Right ventricle myocardium inferior (tissue), 1 donor: Measurements from ENCODE around the gene MED14. TPM values are rescaled to one million over a fixed set of nuclear protein-coding genes. Genes with fewer than 3 reads are reported as not detected.

ENCODE experiments used
- ATAC-seq: fragments of 200-7000 bp; cut with Tn5 transposase; one replicate; pipeline ENCODE4 v1.9.1; 2020; ENCODE audit warnings: mild to moderate bottlenecking, moderate library complexity
- DNase-seq: peaks from one replicate; pipeline ENCODE4 v3.0.0; 2021; ENCODE audit errors: missing footprints
- intact Hi-C: fragments of 100-400 bp; cut with DNase I; formaldehyde crosslinking; loops from one replicate; pipeline ENCODE4 v1.11.0; 2022
- total RNA-seq: library from RNA; stranded (reverse); fragmentation: NEBNext Ultra II Directional; extraction: Animal tissue kit (Norgen Biotek cat#: 25700); gene quantifications from one replicate; pipeline ENCODE4 v1.2.1, GENCODE V29; 2021
- donor health status: DM: no; HTN: yes; CAD: no; lungs with severe emphysema.

MED14 gene
- total RNA-seq, 1 donor from 2014 or later, result 26.3 TPM

- intact Hi-C loops, result no loop called here
- DNase-seq, result no peak
- ATAC-seq, result no peak
These were observed 103.1 kb downstream of the MED14 start for GRCh38 chrX:40632199-40632598.

- ATAC-seq, result no peak
- no peak for DNase-seq
- intact Hi-C loops, result no loop called here
These were observed 106.8 kb downstream of the MED14 start for GRCh38 chrX:40628506-40628905.

GRCh38 chrX:40625294-40625693 lies 110.0 kb downstream of the MED14 start:
- intact Hi-C loops, result no loop called here
- DNase-seq (no peak), ATAC-seq (no peak)

GRCh38 chrX:40623665-40624064 lies 111.7 kb downstream of the MED14 start:
- intact Hi-C loops, result no loop called here
- no peak for DNase-seq
- no peak for ATAC-seq

GRCh38 chrX:40623139-40623536 lies 112.2 kb downstream of the MED14 start, which contains the start of gene MPC1L:
Gene MPC1L, plus strand, starts transcription at chrX:40623428. Its CDS starts 138 bp downstream, at chrX:40623566.
- intact Hi-C loops, result no loop called here
- DNase-seq (no peak), ATAC-seq (no peak)

GRCh38 chrX:40622479-40623138 lies 112.7 kb downstream of the MED14 start:
- DNase-seq (no peak), ATAC-seq (no peak)
- intact Hi-C loops, result no loop called here

GRCh38 chrX:40617566-40617965 lies 117.8 kb downstream of the MED14 start:
- intact Hi-C loops, result no loop called here
- no peak for DNase-seq
- ATAC-seq, result no peak

GRCh38 chrX:40615976-40616375 lies 119.4 kb downstream of the MED14 start:
- DNase-seq, result no peak
- intact Hi-C loops, result no loop called here
- no peak for ATAC-seq

GRCh38 chrX:40612511-40612910 lies 122.8 kb downstream of the MED14 start:
- intact Hi-C loops, result no loop called here
- ATAC-seq, result no peak
- no peak for DNase-seq

- ATAC-seq (no peak), DNase-seq (no peak)
- intact Hi-C loops, result no loop called here
These were observed 128.0 kb downstream of the MED14 start for GRCh38 chrX:40607381-40607780.

GRCh38 chrX:40603446-40603845 lies 131.9 kb downstream of the MED14 start:
- intact Hi-C loops, result no loop called here
- DNase-seq, result no peak
- no peak for ATAC-seq

Other genes with a start within 250 kb of the MED14 start
- 43.5 TPM for gene ATP6AP2, start 154.6 kb downstream of the MED14 start, total RNA-seq
- not detected for gene MPC1L, start 112.1 kb downstream of the MED14 start, total RNA-seq
- 5.2 TPM for gene CXorf38, start 88.0 kb downstream of the MED14 start, total RNA-seq